M059J (cell line): Measurements from ENCODE around the gene ERN1. TPM values are rescaled to one million over a fixed set of nuclear protein-coding genes. Genes with fewer than 3 reads are reported as not detected.
A peak's percentile ranks its signal among the peaks of the same experiment; 100 is the strongest.
"Not testable (repeated sequence)": the region's sequence is repeated elsewhere in the genome, so short reads cannot be mapped to it uniquely, and the experiment has no call there.

Experiments used
- DNase-seq: peaks from one replicate; pipeline ENCODE4 v3.0.0-alpha.2; 2012; ENCODE audit warnings: low read depth
- total RNA-seq: library from RNA; depleted of rRNA; stranded (reverse); fragments of >200 nt; shearing (Covaris generic); gene quantifications from 2 replicates; pipeline ENCODE4 v1.2.3, GENCODE V29; 2014

The ERN1 gene
- total RNA-seq, 1 experiment from 2014 or later, result 1.5 TPM

GRCh38 chr17:64032081-64032480 is 97.9 kb downstream of the ERN1 start:
- no peak for DNase-seq

DNA sequence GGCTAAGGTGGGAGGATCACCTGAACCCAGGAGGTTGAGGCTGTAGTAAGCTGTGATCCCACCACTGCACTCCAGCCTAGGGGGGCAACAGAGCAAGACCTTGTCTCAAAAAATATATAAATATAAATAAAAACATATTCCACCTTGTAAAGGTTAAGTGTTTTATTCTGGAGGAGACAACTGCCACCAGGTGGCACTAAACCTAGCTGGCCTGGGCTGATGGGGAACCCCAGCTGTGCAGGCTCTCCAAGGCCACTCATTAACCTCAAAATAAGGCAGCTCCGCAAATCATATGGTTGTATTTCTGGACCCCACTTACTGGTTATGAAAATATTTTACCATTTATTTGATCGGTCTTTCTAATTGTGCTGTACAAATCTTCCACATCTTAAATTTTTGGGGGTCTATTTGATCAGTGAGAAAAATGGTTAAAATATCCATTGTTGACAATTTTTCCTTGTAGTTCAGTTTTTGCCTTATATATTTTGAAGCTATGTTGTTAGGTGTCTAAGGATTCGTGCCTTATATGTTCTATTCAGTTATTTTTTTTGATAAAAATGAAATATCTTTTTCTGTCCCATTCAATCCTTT is 101.0 kb downstream of the ERN1 start:
- DNase-seq, result peak; percentile 53

DNA sequence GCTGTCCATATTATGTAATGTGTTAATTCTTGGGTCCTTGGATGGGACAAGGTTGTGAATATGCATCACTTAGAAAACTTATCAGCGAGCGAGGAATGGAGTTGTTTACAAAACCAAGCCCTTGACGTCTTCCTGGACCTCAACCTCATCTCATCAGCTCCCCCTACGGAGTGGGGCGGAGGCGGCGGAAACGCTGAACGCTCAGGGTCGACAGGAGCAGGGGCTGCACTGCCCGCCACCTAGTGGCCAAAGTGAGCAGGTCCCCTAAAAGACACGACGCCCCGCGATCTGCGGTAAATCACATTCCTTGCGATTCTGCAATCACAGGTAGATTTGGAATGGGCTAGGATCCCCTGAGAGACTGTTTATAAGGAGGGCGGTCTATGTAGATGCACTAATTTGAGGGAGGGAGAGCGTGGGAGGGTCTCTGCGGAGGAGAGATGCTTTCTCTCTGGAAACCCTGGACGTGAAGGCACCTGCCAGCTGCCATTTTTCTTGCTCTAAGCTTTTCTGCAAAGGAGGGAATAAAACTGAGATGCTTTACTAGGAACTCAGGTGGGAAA is 104.1 kb downstream of the ERN1 start:
- DNase-seq, result peak; percentile 60

DNA sequence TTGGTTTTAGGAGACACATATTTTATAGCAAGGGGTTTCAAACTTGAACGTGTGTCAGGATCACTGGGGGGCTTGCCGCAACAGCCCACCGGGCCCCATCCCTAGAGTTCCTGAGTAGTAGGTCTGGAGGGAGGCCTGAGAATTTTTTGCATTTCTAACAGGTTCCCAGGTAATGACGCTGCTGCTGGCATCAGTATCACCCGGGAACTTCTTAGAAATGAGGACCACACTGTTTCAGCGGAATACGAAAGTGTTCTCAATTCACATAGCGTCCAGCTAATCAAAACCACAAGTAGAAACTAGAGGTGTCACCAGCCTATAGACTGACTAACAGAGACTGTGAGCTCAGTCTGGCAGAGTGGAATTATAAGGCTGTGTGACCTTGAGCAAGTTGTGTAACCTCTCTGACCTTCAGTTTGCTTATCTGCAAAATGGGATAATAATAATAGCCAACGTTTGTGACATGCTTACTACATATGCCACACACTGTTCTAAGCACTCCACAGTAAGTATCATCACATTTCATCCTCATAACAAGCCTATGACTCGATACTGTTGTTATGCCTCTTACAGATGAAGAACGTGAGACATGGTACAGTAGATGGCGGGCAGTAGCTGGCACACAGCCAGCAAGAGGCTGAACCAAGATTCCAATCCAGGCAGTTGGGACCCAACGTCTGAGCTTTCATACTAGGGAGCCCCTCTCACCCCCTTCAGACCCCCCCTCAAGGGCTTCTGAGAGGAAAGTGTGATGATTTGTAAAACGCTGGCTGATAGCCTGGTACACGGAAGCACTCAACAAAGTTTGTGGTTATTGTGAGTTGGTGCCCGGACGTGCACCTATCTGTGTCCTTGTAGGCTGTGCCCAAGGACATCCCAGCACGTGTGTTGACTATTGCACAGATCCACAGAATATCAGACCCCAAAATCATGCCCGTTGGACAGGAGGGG is 104.9 kb downstream of the ERN1 start:
- peak; percentile 36 for DNase-seq

DNA sequence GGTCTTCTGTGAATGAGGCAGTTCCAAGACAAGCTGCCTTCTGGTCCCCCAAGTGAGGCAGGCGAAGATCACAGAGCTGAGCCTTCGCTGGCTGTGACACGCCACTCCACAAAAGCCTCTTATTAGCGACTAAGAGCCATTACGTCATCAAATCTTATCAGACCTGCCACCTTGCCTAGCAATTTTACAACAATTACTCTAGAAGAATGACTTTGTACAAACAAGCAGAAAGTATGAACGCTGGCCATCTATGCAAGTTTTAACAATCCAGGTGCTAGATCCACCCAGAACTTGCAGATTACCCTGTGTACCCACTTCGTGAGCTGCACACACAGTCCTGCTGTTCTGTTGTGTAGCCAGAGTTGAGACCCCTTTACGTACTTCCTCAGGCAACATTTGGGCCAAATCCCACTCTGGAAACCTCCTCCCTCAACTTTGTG is 105.7 kb downstream of the ERN1 start:
- no peak for DNase-seq

- DNase-seq, result no peak
Observed at GRCh38 chr17:64022611-64023063, 107.3 kb downstream of the ERN1 start.

- no peak for DNase-seq
Observed at GRCh38 chr17:64020056-64020766, 109.7 kb downstream of the ERN1 start, which contains the start of gene ICAM2. TSS of gene ICAM2 (minus strand) at chr17:64020633. CDS start at chr17:64006691, 13,942 bp downstream.

GRCh38 chr17:64019551-64019961 is 110.4 kb downstream of the ERN1 start:
- not testable (repeated sequence) for DNase-seq

DNA sequence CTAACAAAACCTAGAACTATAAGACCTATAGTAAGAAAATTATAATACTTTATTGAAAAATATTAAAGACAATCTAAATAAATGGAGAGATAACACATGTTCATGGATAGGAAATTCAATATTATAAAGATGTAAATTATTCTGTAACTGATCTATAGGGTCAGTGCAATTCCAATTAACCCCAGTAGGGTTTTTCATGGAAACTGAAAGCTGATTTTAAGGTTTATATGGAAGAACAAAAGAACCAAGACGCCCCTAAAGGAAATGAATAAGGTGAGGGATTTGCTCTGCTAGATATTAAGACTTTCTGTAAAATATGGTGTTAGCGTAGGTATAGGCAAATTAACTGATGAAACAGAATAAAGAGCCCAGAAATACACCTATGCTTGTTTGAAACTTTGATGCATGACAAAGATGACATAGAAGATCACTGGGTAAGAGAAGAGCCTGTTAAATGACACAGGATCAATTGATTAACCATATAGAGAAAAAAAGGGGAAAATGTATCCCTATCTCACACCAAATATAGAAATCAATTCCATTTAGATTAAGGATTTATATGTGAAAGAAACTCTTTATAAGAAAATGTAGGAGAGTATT is 112.5 kb downstream of the ERN1 start:
- DNase-seq, result no peak

GRCh38 chr17:64016974-64017373 is 113.0 kb downstream of the ERN1 start:
- DNase-seq, result no peak

DNA sequence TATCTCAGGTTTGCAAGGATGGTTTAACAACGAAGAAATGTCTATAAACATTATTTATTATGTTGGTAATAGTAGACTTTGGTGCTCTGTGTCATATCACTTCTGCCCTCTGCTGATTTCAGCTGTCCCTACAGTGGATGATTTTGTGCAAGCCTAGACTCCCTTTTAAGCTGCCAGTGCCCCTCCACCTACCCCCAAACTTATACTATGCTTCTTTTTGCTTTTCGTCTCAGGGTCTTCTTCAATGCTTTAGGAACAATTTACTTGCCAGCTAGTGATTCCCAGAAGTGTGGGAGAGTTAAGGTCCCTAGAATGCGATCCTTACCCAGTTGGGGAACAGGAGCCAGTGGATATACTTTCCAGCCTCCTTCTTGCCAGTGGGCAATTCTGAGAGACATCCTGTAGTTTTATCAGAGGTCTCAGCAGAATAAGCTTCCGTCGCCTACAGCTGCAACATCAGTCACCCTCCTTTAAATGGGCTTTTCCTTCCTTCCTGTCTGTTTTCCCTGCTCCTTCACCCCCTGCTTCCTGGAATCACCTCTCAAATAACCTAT is 113.6 kb downstream of the ERN1 start:
- no peak for DNase-seq

- DNase-seq, result no peak
Observed at GRCh38 chr17:64015447-64015846, 114.5 kb downstream of the ERN1 start.

DNA sequence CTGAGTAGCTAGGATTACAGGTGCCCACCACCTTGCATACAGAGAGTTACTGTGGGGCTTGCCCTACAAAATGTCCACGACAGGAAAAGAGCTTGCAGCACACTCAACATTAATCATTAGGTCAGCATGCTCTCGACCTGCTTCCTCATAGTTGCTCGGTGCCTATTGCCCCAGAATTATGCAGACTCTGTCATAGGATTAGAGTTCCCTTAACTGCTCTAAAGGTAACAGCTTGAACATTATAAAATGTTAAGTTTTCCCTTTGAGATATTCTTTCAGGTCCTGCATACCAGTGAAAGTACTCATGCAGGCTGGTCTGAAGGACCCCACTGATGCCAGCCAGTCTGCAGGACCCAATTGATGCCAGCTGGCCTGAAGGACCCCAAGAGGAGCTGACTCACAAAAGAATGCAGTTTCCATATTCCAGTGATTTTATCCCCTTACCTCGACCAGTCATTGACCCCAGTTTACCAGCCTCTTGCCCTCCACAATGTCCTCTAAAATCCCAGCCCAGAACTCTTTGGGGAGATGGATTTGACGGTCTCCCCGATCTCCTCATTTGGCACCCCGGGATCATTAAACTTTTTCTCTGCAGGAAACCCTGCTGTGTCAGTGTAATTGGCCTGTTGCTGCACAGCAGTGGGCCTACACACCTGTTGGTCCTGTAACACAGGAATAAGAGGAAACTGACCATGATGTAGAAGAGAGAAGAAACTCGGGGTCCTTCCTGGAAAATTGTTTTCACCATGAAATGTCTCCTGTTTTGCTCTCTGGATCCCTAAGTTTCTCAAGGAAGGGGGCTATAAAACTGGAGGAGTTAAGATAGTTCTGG is 120.2 kb downstream of the ERN1 start:
- peak; percentile 44 for DNase-seq

GRCh38 chr17:64008830-64009229 is 121.1 kb downstream of the ERN1 start:
- no peak for DNase-seq

- no peak for DNase-seq
Observed at GRCh38 chr17:64008346-64008745, 121.6 kb downstream of the ERN1 start.

- DNase-seq, result no peak
Observed at GRCh38 chr17:64007838-64008282, 122.1 kb downstream of the ERN1 start.

DNA sequence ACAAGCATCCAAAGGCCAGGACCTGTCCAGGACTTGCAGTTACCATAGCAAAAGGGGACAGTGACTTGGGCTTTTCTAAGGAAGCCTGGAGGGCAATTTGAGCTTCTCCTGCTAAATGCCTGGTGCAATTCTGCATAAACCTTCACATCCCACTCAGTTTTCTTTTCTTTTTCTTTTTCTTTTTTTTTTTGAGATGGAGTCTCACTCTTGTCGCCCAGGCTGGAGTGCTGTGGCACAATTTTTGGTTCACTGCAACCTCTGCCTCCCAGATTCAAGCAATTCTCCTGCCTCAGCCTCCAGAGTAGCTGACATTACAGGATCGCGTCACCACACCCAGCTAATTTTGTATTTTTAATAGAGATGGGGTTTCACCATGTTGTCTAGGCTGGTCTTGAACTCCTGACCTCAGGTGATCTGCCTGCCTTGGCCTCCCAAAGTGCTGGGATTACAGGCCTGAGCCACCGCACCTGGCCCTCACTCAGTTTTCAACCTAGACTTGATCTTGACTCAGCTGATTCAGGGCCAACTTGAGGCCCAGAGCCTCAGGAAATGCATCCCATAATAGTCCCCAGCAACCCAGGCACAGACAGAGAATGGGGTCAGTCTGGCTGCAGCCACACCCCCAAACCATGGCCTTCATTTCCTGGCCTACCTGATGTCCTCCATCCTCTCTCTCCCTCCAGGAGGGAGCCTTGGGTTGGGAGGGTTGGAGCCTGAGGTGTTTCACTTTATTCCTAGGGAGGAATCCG is 122.7 kb downstream of the ERN1 start:
- not testable (repeated sequence) for DNase-seq

- no peak for DNase-seq
Observed at GRCh38 chr17:64006361-64007088, 123.4 kb downstream of the ERN1 start.

- DNase-seq, result peak; percentile 53
Observed at GRCh38 chr17:64005734-64006167, 124.2 kb downstream of the ERN1 start.
